GM12878 (cell line): Measurements from ENCODE around the gene UTF1. TPM values are rescaled to one million over a fixed set of nuclear protein-coding genes. Genes with fewer than 3 reads are reported as not detected.

ENCODE experiments used
- ATAC-seq: fragments of 200-7000 bp; cut with Tn5 transposase; 3 replicates; pipeline ENCODE4 v1.9.1; 2020; ENCODE audit warnings: mild to moderate bottlenecking, moderate library complexity
- BruUV-seq: library from RNA; stranded (reverse); fragments of 400-500 nt; replicated peaks from 2 replicates; lab custom pipeline; 2021; lab: Mats Ljungman, UMichigan
- CTCF ChIA-PET: fragments of 300-600 bp; sonication (Branson Sonifier 250); formaldehyde crosslinking; extraction: SDS; loops from one replicate; lab custom pipeline; 2021; ENCODE audit warnings: inconsistent platforms; lab: Yijun Ruan, JAX
- POLR2A ChIA-PET: fragments of 350-600 bp; formaldehyde crosslinking; extraction: SDS; loops from one replicate; lab custom pipeline; 2021; ENCODE audit warnings: inconsistent platforms; lab: Charles Lee
- RAD21 ChIA-PET: fragments of 300-600 bp; sonication (Branson Sonifier 250); formaldehyde crosslinking; loops from one replicate; lab custom pipeline; 2023; ENCODE audit warnings: antibody characterized with exemption; ENCODE audit not compliant: unreplicated experiment; lab: Charles Lee
- SMC1A ChIA-PET: fragments of 300-600 bp; sonication (Branson Sonifier 250); formaldehyde crosslinking; loops from one replicate; lab custom pipeline; 2023; ENCODE audit not compliant: unreplicated experiment, uncharacterized antibody; lab: Charles Lee
- DNase-seq: peaks from one replicate; pipeline ENCODE4 v3.0.0-alpha.2; 2011; ENCODE audit warnings: low read depth, low spot score
- FAIRE-seq: peaks from 3 replicates; lab custom pipeline; 2011; peaks lifted over from hg19 to GRCh38; lab: Jason Lieb, UNC
- H2AFZ ChIP-seq: 2 replicates; pipeline ENCODE4 v1.6.0; 2011; ENCODE audit warnings: low read depth, low read length, control low read depth; ENCODE audit not compliant: control insufficient read depth
- H3K27ac ChIP-seq: 2 replicates; pipeline ENCODE4 v1.5.1; 2011; ENCODE audit warnings: control low read depth; ENCODE audit not compliant: control insufficient read depth, insufficient read depth
- H3K27me3 ChIP-seq, 2 experiments: replicated peaks in 1 of 2; 2 replicates each; pipeline versions ENCODE4 v1.6.0 to v1.6.1; 2011; ENCODE audit warnings: low read length in 1 of 2; ENCODE audit not compliant: control insufficient read depth in 2 of 2, insufficient read depth in 2 of 2
- H3K36me3 ChIP-seq, 2 experiments: 2 replicates each; pipeline ENCODE4 v1.5.1; 2011; ENCODE audit warnings: low read length in 1 of 2; ENCODE audit not compliant: control insufficient read depth in 2 of 2, insufficient read depth in 2 of 2
- H3K4me1 ChIP-seq: 2 replicates; pipeline ENCODE4 v1.6.1; 2011; ENCODE audit warnings: mild to moderate bottlenecking, low read length, moderate library complexity, mixed read lengths; ENCODE audit not compliant: control insufficient read depth, insufficient read depth
- H3K4me2 ChIP-seq: 2 replicates; pipeline ENCODE4 v1.6.0; 2011; ENCODE audit warnings: control low read depth; ENCODE audit not compliant: control insufficient read depth, insufficient read depth
- H3K4me3 ChIP-seq: fragments of 200-600 bp; sonication (generic); 2 replicates; pipeline ENCODE4 v1.5.1; 2016
- H3K79me2 ChIP-seq: 2 replicates; pipeline ENCODE4 v1.6.0; 2011; ENCODE audit warnings: low read length; ENCODE audit not compliant: control insufficient read depth, insufficient read depth
- H3K9ac ChIP-seq: 2 replicates; pipeline ENCODE4 v1.8.0; 2011; ENCODE audit warnings: low read length, control low read depth, mixed read lengths; ENCODE audit not compliant: control insufficient read depth, insufficient read depth
- H3K9me3 ChIP-seq: replicated peaks from 3 replicates; pipeline ENCODE4 v1.5.1; 2011; ENCODE audit warnings: mild to moderate bottlenecking, low read length; ENCODE audit not compliant: control insufficient read depth, insufficient read depth
- H4K20me1 ChIP-seq: 2 replicates; pipeline ENCODE4 v1.6.0; 2011; ENCODE audit not compliant: control insufficient read depth, insufficient read depth
- CEBPB ChIP-seq, 2 experiments: fragments of 150-350 bp in 1 of 2; IDR thresholded peaks; 2 replicates each; pipeline ENCODE4 v1.6.1; 2012 to 2014; ENCODE audit warnings: low read depth in 2 of 2, low read length in 2 of 2, borderline replicate concordance in 1 of 2, inconsistent platforms in 1 of 2
- GATAD2B ChIP-seq: fragments of 450-650 bp; conservative IDR thresholded peaks from 2 replicates; pipeline ENCODE4 v1.6.1; 2017; ENCODE audit warnings: low read depth, mild to moderate bottlenecking, moderate library complexity
- MXI1 ChIP-seq: fragments of 150-350 bp; IDR thresholded peaks from 2 replicates; pipeline ENCODE4 v1.6.1; 2011; ENCODE audit warnings: low read depth, mild to moderate bottlenecking, inconsistent platforms, low read length, improper control_type of control experiment
- NR2C1 ChIP-seq: fragments of 450-650 bp; IDR thresholded peaks from 2 replicates; pipeline ENCODE4 v1.6.1; 2017; ENCODE audit warnings: antibody characterized with exemption, mild to moderate bottlenecking, moderate library complexity
- SREBF1 ChIP-seq: IDR thresholded peaks from 2 replicates; pipeline ENCODE4 v1.6.1; 2012; ENCODE audit warnings: mild to moderate bottlenecking, low read length
- WGBS: methylation state at CpG from one replicate; pipeline ENCODE4 v1.1.6; 2016; ENCODE audit warnings: low lambda C conversion rate; ENCODE audit not compliant: insufficient replicate concordance, insufficient coverage; ENCODE audit errors: missing lambda C conversion rate; 5-methylcytosine and 5-hydroxymethylcytosine counted together
- in situ Hi-C: fragments of 300-500 bp; cut with MboI; formaldehyde crosslinking; loops from 9 replicates; pipeline ENCODE4 v1.14.3; 2018; ENCODE audit warnings: mixed read lengths
- intact Hi-C: fragments of 100-400 bp; cut with micrococcal nuclease; formaldehyde crosslinking; loops from one replicate; pipeline ENCODE4 v1.14.2; 2022; ENCODE audit not compliant: unreplicated experiment
- polyA plus RNA-seq, 11 experiments: library from polyadenylated mRNA; depleted of rRNA in 4 of 11; unstranded in 6 of 11; stranded (reverse) in 5 of 11; fragments of >200 nt; fragmentation: Nextera tagmentation in 4 of 11; fragmentation: Illumina TruSeq in 1 of 11; extraction: Ambion mirVana in 4 of 11; extraction: Trizol in 1 of 11; gene quantifications; 1 replicate in 1 of 11; 2 replicates in 10 of 11; pipeline versions ENCODE4 v1.2.1 to v1.2.3, GENCODE V29; 2011 to 2016; ENCODE audit warnings: inconsistent platforms in 2 of 11, missing spikeins in 2 of 11, low read depth in 1 of 11
- total RNA-seq, 4 experiments: library from RNA; depleted of rRNA in 3 of 4; stranded (reverse); fragments of >200 nt in 3 of 4; fragmentation: Illumina TruSeq in 1 of 4; extraction: Trizol in 1 of 4; gene quantifications; 2 replicates each; pipeline versions ENCODE4 v1.2.1 to v1.2.3, GENCODE V29; 2013 to 2021
- TF ChIP-seq, protein P1 (sequence below): IDR thresholded peaks from 2 replicates; pipeline ENCODE4 v1.6.1; 2011; ENCODE audit warnings: low read depth, low read length, improper control_type of control experiment, borderline replicate concordance
- TF ChIP-seq, protein P2 (sequence below): fragments of 450-650 bp; conservative IDR thresholded peaks from 2 replicates; pipeline ENCODE4 v1.6.1; 2017; ENCODE audit warnings: mild to moderate bottlenecking, moderate library complexity
- TF ChIP-seq, protein P3 (sequence below): fragments of 450-650 bp; IDR thresholded peaks from 2 replicates; pipeline ENCODE4 v1.6.1; 2016; ENCODE audit warnings: mild to moderate bottlenecking
- TF ChIP-seq, protein P4 (sequence below): IDR thresholded peaks from 2 replicates; pipeline ENCODE4 v1.6.1; 2011; ENCODE audit warnings: mild to moderate bottlenecking, low read depth, low read length, moderate library complexity; ENCODE audit not compliant: insufficient replicate concordance

UTF1 gene
- total and polyA plus RNA-seq, 10 of the 15 experiments (the other 5 are each of a cell fraction or from before 2014, with no cell fraction given) = not detected

DNA sequence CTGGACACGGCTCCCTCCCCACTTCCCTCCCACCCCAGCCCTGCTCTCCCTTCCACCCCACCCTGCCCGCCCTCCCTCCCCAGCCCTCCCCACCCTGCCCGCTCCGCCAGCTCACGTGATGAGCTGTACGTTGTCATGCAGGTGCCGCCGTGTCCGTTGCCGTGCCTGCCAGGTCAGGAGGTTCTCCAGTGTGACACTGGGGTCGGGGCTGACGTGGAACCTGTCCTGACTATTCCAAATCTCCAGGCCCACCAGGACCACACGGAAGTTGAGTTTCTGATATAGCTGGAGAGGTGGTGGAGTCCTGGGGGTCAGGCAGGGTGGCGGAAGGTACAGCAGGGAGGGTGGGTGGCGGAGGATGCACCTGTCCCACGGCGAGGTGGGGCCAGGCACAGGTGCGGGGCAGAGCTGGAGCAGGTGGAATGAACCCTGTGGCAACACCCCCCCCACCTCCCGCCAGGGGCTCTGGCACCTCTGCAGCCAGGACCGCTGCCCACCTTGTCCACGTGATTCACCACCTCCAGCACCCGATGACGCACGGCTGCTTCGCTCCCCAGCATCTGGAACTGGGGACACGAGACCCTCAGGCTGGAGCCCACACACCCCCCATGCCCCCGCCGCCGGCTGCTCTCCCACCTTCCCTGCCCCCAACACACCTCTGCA, 42.4 kb downstream of the UTF1 start (continued):
- TF ChIP-seq, protein P1, sequence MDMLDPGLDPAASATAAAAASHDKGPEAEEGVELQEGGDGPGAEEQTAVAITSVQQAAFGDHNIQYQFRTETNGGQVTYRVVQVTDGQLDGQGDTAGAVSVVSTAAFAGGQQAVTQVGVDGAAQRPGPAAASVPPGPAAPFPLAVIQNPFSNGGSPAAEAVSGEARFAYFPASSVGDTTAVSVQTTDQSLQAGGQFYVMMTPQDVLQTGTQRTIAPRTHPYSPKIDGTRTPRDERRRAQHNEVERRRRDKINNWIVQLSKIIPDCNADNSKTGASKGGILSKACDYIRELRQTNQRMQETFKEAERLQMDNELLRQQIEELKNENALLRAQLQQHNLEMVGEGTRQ = no peak
- TF ChIP-seq SREBF1 (no peak), CEBPB (IDR thresholded peaks at IDR 0.05; ENCODE audit: borderline replicate concordance in 1 of 2, low read depth in 2 of 2, low read length in 2 of 2) (no peak)

DNA sequence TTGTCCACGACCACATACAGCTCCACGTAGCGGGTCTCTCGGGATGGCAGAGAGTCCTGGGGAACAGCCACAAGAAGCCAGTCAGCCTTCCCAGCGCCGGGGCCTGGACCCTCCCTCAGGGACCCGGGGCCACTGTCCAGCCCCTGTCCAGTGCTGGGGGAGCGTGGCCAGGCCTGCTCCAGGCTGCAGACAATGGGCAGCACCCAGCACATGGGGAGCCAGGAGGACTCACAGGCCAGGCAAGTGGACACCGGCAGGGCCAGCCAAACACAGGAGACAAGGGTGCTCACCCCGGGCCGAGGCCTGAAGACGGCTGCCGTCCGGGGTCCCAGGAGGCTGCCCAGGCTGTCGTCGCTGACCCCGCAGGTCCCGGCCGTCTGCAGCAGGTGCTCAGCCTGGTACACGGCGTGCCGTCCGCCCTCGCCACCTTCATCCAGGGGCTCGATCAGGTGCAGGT, 43.0 kb downstream of the UTF1 start:
- CTCF ChIA-PET = no interaction called here
- H3K4me3 ChIP-seq = no peak overlapping the region
- BruUV-seq = no TSS peak
- no peak overlapping the region for H3K4me2 ChIP-seq
- intact Hi-C loops = no loop called here
- no peaks in the 10 kb centered on the region; the same call in 1 of the 2 replicates for H4K20me1 ChIP-seq
- no peak overlapping the region for H3K27ac ChIP-seq
- no peaks in the 10 kb centered on the region for H3K9me3 ChIP-seq
- TF ChIP-seq, protein P2, sequence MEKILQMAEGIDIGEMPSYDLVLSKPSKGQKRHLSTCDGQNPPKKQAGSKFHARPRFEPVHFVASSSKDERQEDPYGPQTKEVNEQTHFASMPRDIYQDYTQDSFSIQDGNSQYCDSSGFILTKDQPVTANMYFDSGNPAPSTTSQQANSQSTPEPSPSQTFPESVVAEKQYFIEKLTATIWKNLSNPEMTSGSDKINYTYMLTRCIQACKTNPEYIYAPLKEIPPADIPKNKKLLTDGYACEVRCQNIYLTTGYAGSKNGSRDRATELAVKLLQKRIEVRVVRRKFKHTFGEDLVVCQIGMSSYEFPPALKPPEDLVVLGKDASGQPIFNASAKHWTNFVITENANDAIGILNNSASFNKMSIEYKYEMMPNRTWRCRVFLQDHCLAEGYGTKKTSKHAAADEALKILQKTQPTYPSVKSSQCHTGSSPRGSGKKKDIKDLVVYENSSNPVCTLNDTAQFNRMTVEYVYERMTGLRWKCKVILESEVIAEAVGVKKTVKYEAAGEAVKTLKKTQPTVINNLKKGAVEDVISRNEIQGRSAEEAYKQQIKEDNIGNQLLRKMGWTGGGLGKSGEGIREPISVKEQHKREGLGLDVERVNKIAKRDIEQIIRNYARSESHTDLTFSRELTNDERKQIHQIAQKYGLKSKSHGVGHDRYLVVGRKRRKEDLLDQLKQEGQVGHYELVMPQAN = no peak
- TF ChIP-seq, protein P3, sequence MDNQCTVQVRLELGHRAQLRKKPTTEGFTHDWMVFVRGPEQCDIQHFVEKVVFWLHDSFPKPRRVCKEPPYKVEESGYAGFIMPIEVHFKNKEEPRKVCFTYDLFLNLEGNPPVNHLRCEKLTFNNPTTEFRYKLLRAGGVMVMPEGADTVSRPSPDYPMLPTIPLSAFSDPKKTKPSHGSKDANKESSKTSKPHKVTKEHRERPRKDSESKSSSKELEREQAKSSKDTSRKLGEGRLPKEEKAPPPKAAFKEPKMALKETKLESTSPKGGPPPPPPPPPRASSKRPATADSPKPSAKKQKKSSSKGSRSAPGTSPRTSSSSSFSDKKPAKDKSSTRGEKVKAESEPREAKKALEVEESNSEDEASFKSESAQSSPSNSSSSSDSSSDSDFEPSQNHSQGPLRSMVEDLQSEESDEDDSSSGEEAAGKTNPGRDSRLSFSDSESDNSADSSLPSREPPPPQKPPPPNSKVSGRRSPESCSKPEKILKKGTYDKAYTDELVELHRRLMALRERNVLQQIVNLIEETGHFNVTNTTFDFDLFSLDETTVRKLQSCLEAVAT = no peak
- no peak for TF ChIP-seq GATAD2B
- TF ChIP-seq MXI1 = no peak
- TF ChIP-seq, protein P4, sequence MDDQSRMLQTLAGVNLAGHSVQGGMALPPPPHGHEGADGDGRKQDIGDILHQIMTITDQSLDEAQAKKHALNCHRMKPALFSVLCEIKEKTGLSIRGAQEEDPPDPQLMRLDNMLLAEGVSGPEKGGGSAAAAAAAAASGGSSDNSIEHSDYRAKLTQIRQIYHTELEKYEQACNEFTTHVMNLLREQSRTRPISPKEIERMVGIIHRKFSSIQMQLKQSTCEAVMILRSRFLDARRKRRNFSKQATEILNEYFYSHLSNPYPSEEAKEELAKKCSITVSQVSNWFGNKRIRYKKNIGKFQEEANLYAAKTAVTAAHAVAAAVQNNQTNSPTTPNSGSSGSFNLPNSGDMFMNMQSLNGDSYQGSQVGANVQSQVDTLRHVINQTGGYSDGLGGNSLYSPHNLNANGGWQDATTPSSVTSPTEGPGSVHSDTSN = no peak
- no peak for TF ChIP-seq NR2C1
- TF ChIP-seq, all 136 proteins: peak for 0
- RAD21 ChIA-PET = no interaction called here
- POLR2A ChIA-PET = no interaction called here
- FAIRE-seq = no peak
- no peak for ATAC-seq
- in situ Hi-C loops = no loop called here
- H3K4me1 ChIP-seq = peaks cover 22% of the 10 kb centered on the region
- DNase-seq = no peak
- H2AFZ ChIP-seq = no peak overlapping the region
- H3K9ac ChIP-seq = no peak overlapping the region
- no peaks in the 10 kb centered on the region for H3K27me3 ChIP-seq
- 89% methylated on average over 19 of the region's 25 CpGs for WGBS
- SMC1A ChIA-PET = no interaction called here
- H3K79me2 ChIP-seq = peaks cover 23% of the 10 kb centered on the region
- H3K36me3 ChIP-seq = peaks cover 6 to 35% of the 10 kb centered on the region in 2 experiments
